Stimulated activated CD8-positive, alpha-beta memory T cell treated with anti-CD3 and anti-CD28 coated beads, Interleukin-7, amount 100 ng/mL, for 1 hour (primary cell): Measurements from ENCODE around the gene GRAP.

ENCODE experiments used
- DNase-seq, 2 donors: peaks; one replicate each; pipeline ENCODE4 v3.0.0-alpha.2; 2020; ENCODE audit warnings: low read depth in 2 of 2

Gene GRAP

GRCh38 chr17:18984273-18985114 is 62.3 kb downstream of the GRAP start:
- no peak for DNase-seq

GRCh38 chr17:18981642-18982424 is 64.9 kb downstream of the GRAP start:
- DNase-seq = no peak

DNA sequence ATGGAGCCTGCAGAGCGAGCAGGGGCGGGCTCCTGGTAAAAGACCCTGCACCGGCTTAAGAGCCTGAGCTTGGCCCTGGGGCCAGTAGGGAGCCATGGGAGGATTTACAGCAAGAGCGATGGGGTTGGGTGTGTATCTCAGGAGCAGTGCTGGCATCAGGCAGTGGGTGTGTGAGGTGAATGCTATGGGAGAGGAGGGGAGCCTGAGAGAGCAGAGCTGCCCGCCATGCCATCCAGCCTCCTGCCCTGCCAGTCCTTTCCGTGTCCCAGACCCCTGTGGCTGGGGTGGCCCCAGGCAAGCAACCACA is 65.5 kb downstream of the GRAP start:
- DNase-seq = no peak

- no peak for DNase-seq
Observed at GRCh38 chr17:18980682-18981334, 65.9 kb downstream of the GRAP start.

DNA sequence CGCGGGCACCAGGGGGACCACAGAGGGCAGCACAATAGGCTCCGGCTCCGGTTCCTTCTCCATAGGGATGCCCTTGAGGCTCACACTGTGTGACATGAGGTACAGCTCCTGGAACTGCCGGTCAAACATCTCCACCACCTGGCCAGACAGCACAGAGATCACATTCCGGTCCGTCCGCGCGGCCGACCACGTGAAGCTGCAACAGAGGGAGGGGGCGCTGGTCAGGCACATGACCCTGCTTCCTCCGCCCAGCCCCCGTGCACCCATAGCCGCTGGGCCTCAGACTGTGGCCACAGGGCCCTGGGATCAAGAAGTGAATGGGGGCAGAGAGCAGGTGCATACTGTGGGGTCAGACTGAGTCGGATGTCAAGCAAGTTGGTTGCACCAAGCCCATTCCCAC is 68.1 kb downstream of the GRAP start:
- no peak for DNase-seq

DNA sequence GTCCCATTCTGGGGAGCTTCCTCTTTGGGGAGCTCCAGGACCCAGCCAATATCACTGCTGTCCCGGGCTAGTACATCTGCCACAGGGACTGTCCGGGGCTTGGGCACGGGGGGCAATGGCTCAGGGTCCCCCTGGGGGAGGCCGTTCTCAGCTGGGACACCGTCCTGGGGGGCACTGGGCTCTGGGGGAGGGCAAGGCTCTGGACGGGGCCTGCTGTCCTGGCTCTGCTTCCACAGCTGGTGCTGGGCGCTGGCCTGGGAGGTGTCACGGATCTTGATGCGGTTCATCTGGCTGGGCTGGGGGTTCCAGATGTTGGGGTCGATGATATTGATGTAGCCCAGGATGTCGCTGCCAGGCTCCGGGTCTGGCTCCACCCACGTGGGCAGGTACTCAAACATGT is 68.7 kb downstream of the GRAP start:
- DNase-seq = no peak

DNA sequence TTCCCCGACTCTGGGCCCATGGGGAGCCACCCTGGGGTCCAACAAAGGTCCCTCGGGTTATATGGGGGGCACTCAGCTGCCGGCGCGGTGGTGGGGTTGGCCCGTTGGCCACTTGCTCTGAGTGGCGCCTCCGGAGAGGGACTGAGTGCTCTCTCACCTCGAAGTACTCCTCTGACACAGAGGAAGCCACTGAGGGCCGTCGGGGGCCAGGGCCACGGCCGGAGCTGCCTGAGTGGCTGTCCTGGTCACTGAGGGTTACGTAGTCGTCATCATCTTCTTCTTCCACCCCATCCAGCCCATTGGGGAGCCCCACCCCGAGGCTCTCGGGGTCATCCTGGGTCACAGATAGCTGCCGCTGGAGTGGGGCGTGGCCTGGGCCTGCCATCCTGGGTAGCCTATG is 69.1 kb downstream of the GRAP start:
- DNase-seq = no peak

GRCh38 chr17:18977021-18977420 is 69.7 kb downstream of the GRAP start:
- DNase-seq = no peak

GRCh38 chr17:18976201-18976600 is 70.6 kb downstream of the GRAP start:
- DNase-seq = no peak

GRCh38 chr17:18975597-18975996 is 71.2 kb downstream of the GRAP start:
- DNase-seq = no peak

DNA sequence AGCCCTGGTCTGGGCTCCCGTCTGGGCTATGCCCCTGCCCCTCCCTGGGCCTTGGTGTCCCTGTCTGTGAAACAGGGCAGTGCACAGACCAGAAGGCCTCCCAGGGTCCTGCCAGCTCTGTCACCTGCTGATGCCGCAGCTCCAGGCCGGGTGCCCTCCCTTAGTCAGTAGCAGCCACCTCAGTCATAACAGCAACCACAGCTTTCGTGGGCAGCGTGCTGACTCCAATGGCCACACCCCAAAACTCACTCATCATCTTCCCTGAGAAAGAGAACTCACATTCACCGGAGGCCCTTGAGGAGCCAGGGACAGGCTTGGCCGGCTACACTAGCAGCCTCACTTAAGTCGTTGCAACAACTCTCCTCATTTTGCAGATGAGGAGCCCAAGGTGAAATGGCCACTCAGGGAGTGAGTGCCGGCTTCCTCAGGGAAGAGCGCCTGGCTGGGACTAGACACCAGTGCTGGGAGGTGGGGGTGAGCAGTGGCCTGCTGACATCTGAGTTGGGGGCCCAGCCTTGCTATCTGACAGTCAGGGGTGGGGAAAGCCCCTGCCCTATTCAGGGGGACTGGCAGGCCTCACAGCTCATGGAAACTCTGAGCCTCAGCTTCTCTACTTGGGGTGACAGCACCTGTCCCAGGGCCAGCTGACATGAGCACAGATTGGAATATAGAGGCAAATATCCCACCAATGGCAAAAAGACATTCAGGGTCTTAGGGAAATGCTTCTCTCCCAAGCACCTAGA is 72.2 kb downstream of the GRAP start:
- no peak for DNase-seq

DNA sequence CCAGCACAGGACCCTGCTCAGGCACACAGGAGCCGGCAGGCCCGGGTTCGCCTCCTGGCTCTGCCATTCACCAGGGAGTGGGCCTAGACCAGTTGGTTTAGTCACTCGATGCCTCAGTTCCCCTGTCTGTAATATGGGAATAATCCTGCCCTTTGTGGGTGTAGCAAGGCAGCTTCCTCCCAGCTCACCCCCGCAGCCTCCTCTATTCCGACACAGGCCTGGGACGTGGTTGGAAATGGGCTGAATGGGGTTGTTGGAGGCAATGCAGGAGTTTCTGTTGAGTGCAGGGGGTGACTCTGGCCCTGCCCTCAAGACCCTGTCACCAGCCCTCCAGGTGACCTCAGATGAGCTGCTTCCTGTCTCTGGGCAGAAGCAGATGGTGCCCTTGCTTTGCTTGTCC is 75.0 kb downstream of the GRAP start:
- DNase-seq = no peak
